Suppressor macrophage treated with lipopolysaccharide for 4 hours (primary cell): ENCODE measurements around the gene PPFIA1.
"Not testable (repeated sequence)": the region's sequence is repeated elsewhere in the genome, so short reads cannot be mapped to it uniquely, and the experiment has no call there.

Source experiments
- DNase-seq: peaks from one replicate; pipeline ENCODE4 v3.0.0-alpha.2; 2020

Gene PPFIA1

DNA sequence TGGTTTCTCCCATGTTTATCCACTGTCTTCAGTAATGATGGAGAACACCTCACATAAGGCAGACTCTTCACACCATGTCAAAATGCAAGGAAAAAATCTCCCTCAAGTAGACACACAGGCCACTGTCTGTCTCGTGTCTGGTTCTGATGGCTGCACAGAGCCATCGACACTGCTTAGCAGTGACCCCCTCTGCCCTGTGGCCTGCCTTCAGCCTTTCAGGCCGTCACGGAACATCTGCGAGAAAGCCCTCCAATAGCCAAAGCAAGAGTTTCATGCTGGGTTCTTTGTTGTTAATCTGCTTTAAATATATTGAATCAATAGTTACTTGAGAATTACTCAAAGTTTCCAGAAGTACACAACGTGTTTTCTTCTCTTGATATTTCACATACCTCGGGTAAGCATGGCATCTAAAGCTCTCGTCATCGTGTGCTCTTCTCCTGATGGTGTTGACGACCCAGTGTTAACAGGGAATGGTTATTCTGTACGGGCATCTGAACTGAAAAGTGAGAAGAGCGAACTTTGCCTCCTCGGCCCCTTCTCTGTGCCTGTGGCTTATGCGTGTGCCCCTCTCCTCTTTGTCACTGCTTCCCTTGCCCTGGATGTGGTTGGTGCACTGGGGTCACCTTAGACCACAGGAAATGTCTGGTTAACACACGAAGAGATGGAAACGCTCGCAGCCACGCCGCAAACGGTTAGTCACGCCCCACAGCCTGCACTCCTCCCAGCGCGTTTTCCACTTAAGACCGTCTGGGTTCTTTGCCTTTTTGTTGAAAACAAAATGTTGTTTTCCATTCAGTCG is 94.5 kb downstream of the PPFIA1 start:
- DNase-seq = no peak

DNA sequence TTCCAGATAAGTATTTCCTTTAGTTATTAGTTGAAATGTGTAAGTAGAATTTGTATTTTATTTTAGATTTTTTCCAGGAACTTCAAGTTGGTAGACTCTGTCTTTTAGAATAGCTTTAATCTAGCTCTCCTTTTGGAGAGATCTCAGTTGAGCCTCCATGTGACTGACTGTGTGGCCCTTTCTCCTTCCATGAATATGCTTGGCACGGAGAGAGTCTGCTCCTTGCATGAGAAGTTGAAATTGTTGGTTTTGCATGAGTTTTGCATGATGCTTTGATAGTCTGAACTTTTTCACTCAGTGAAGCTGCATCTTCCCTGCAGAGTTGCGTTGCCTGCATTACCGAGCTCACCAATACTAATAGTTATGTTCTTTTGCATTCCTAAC is 95.0 kb downstream of the PPFIA1 start:
- DNase-seq = no peak

DNA sequence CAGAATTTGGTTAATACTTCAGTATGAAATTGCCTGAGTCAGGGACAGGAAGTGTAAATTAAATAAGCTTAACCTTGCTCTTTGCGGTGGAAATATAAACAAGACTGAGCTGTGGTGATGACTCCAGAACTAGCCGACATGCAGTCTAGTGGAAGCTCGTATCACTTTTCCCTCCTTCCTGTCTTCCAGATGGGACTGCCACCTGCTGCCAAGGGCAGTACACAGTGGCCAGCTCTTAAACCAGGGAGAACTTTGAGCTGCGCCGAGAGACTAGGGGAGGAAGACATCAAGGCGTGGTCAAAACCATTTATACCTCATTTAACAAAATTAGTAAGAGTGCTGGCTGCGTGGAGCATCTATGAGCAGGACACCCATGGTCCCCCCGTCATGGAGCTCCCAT is 96.6 kb downstream of the PPFIA1 start:
- no peak for DNase-seq

GRCh38 chr11:70368961-70369360 is 98.5 kb downstream of the PPFIA1 start:
- DNase-seq = no peak

DNA sequence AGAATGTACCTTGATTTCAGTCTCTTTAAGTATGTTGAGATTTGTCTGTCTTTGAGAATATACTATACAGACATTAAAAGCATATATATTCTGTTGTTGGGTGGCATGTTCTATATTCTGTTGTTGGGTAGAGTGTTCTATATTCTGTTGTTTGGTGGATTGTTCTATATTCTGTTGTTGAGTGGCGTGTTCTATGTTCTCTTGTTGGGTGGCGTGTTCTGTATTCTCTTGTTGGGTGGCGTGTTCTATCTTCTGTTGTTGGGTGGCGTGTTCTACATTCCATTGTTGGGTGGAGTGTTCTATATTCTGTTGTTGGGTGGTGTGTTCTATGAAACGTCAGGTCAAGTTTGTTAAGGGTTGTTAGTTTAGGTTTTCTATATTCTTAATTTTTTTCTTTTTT is 100.8 kb downstream of the PPFIA1 start:
- DNase-seq = no peak

GRCh38 chr11:70372076-70372475 is 101.6 kb downstream of the PPFIA1 start:
- no peak for DNase-seq

- DNase-seq = no peak
These were observed 106.1 kb downstream of the PPFIA1 start for GRCh38 chr11:70376621-70377020.

DNA sequence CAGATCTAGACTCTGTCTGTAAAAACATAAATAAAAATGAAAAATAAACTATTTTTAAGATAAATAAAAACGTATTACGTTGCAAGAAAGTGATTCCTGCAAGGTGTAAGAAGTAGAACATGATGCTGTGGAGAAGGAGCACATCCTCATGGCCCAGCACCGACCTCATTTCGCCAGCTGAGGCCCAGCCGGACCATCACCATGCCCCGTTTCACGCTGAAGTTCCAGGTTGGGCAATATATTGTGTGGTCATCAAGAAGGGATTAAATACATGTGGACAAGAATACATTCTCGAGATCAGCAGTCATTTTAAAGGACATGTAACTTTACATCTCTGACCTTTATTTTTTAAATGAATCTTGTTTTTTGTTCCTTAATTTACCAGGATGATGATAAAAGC is 107.2 kb downstream of the PPFIA1 start:
- DNase-seq = no peak

DNA sequence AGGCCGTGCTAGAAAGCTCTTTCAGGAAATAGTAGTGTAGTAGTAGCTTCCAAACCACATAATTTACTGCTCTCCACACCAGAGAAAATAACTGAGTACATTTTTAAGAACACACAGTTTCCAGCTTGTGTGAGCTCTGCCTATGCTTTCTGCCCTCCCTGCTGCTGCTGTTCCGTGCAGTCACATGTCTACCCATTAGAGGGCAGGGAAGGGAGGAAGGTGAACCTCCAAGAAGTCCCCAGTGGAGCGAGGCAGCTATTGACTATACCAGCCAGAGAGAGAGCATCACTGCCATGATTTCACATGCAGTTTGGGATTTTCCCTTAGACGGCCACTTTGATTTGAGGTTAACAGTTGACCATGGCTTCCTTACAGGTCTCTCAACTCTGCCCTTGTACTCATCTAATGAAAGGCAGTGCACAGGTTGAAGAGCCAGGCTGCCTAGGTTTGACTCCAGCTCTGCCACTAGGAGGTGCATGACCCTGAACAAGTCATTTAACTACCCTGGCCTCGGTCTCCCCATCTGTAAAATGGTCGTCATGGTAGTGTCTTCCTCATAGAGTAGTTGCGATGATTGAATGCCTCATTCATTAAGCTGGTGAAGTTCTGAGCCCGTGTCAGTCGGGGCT is 108.1 kb downstream of the PPFIA1 start:
- no peak for DNase-seq

GRCh38 chr11:70381350-70381749 is 110.9 kb downstream of the PPFIA1 start:
- no peak for DNase-seq

GRCh38 chr11:70381872-70382861 is 111.7 kb downstream of the PPFIA1 start:
- DNase-seq = no peak

DNA sequence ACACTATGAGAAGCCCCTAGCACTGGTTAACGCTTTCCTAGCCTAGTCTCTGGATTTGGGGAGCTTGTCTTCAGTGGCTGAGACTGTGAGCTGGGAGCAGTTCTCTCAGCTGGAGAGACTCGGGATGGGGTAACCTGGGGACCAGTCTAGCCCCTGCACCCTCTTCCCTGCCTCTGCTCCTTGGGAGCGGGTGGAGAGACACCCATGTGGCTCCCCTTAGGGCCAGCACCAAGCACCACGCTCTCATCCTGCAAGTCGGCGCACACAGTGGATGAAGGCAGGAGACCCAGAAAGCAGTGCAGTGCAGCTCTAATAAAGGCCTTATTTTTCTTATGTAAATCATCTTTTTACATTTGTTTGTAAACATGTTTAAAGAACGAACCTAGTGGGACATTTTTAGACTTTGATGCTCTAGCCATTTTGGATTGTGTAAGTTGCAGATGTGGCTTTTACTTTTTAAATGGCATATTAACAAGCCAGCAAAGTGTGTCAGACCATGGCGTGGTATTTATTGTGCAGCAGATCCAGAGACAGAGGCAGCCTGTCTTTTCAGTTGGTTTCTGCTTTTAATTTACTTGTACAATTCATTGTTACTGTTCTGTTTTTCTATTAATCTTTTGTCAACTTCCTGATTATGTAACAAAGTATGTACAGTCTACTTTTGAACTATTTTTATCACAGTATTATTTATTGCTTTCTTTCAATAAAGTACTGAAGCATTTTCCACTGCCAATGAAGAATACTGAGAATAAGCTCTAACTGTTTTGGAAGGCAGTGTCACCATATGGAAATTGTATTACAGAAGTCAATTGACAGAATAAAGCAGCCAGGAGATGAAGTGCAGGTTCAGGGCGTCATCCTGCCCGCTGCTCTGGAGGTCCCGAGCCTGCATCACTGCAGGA is 113.4 kb downstream of the PPFIA1 start:
- no peak for DNase-seq

DNA sequence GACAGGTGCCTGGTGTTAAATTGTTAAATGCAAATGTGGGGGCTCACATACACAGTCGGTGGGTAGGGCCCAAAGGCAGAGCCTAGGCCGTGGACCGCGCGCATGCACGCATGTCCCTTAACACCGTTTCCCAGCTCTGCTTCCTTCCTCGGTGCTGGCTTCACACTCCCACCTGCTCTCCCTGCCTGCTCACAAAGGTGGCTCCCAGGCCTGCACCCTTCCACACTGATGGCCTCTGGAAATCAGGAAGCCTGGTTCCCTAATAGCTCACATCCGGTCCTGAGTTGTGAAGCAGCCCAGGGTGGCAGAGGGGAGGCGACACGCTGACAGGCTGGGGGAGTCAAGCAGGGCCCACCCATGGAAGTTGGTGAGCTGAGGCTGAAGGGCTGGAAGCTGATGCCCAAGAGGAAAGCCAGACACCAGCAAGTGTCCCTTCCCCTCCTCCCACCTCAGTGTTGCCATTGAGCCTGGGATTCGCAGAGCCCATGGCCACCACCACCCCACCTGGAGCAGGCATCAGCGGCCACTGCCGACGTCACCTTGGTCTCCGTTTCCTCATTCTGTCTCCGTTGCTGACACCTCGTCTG is 114.2 kb downstream of the PPFIA1 start:
- no peak for DNase-seq

DNA sequence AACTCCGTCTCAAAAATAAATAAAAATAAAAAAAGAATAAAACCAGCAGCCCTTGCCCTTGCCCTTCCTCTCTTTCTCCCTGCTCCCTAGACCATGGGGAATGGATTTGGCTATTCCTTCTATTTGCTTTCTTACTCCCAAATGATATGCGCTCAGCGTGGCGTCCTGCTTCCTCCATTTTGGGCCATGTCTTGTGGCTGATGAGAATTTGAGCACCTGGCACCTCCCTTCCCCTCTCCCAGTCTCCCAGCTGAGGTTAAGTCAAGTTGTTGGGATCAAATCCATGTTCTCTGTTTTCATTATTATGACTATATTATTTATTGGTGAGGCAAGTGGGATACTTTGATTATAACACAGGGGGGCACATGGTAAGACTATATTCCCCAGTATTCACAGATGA is 117.1 kb downstream of the PPFIA1 start:
- DNase-seq = no peak

DNA sequence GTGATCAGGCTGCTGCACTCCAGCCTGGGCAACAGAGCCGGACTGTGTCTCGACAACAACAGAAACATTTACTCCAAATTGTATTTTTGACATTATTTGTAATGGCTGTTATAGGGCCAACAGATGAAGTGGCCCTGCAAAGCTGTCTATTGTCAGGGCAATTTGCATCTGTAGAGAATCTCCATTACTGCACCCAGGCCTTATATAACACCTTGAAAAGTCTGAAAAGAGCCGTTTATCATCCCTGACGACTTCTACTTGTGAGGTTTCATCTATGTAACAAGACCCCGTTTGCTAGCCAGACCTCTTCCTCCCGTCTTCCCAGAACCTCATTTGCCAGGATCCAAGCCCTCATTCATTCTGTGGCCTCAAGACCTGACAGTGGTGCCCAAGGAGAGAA is 118.7 kb downstream of the PPFIA1 start:
- no peak for DNase-seq

DNA sequence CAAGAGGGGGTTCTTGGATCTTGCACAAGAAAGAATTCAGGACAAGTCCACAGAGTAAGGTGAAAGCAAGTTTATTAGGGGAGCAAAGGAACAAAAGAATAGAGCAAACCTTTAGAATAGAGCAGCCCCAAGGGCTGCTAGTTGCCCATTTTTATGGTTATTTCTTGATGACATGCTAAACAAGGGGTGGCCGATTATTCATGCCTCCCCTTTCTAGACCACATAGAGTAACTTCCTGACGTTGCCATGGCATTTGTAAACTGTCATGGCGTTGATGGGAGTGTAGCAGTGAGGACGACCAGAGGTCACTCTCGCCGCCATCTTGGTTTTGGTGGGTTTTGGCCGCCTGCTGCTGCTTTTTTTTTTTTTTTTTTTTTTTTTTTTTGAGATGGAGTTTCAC is 120.4 kb downstream of the PPFIA1 start:
- not testable (repeated sequence) for DNase-seq

- DNase-seq = no peak
These were observed 123.9 kb downstream of the PPFIA1 start for GRCh38 chr11:70394211-70394950.

DNA sequence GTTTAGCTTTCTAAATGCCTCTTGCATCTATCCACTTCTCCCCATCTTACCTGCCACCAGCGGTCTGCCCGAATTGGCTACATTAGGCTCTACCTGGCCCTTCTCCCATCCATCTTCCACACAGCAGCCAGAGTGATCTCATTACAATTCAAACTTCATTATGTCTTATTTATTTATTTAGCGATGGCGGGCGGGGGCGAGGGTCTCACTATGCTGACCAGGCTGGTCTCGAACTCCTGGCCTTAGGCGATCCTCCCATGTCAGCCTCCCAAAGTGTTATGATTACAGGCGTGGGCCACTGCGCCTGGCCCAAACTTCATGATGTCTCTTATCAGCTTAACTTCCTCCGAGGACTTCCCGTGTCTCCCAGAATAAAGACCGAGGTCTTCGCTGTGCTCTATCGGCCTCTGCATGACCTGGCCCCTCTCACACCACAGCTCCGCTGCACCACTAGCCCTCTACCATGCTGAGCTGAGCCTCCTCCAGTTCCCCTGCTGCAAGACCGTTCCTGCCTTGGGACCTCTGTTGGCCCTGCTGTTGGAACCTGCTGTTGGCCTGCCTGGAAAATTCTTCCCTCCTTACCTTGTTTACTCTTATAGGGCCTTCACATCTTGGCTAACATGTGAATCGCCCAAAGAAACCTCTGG is 127.0 kb downstream of the PPFIA1 start:
- DNase-seq = peak; percentile 11

- DNase-seq = peak; percentile 74
These were observed 127.7 kb downstream of the PPFIA1 start, which contains the start of gene CTTN for GRCh38 chr11:70397983-70398833. Gene CTTN, plus strand, starts transcription at chr11:70398529. Its CDS starts 8,769 bp downstream, at chr11:70407298.
